HUES6 (cell line): Measurements from ENCODE around the gene BCAS3.

Experiments
- H3K27ac ChIP-seq: 2 replicates; pipeline ENCODE4 v1.7.0; 2013; ENCODE audit warnings: low read depth, mild to moderate bottlenecking, low read length, inconsistent platforms
- H3K27me3 ChIP-seq: 2 replicates; pipeline ENCODE4 v1.6.1; 2013; ENCODE audit warnings: low read length; ENCODE audit not compliant: control insufficient read depth, insufficient read depth
- H3K36me3 ChIP-seq: 2 replicates; pipeline ENCODE4 v1.6.1; 2013; ENCODE audit warnings: low read length; ENCODE audit not compliant: control insufficient read depth, insufficient read depth
- H3K4me1 ChIP-seq: 2 replicates; pipeline ENCODE4 v1.6.1; 2013; ENCODE audit warnings: low read length; ENCODE audit not compliant: control insufficient read depth, insufficient read depth
- H3K4me3 ChIP-seq: 2 replicates; pipeline ENCODE4 v1.5.1; 2013; ENCODE audit warnings: low read depth, low read length
- H3K9ac ChIP-seq: one replicate; pipeline ENCODE4 v1.6.1; 2013; ENCODE audit warnings: mild to moderate bottlenecking, low read length
- H3K9me3 ChIP-seq: 2 replicates; pipeline ENCODE4 v1.6.1; 2013; ENCODE audit warnings: low read depth, low read length; ENCODE audit not compliant: control insufficient read depth, insufficient read depth

Gene BCAS3

DNA sequence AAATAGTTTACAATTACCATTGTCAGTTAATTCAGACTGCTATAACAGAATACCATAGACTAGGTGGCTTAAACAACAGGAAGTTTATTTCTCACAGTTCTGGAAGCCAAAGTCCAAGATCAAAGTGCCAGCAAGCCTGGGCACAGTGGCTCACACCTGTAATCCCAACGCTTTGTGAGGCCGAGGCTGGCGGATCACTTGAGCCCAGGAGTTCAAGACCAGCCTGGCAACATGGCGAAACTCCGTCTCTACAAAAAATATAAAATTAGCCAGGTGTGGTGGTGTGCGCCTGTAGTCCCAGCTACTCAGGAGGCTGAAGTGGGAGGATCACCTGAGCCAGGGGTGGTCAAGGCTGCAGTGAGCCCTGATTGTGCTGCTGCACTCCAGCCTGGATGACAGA is 650.7 kb downstream of the BCAS3 start:
- no peaks in the 10 kb centered on the region for H3K36me3 ChIP-seq
- no peak overlapping the region for H3K27ac ChIP-seq
- no peak overlapping the region for H3K9ac ChIP-seq
- H3K4me3 ChIP-seq, result no peak overlapping the region
- H3K9me3 ChIP-seq, result no peaks in the 10 kb centered on the region
- peaks cover 9% of the 10 kb centered on the region for H3K4me1 ChIP-seq
- no peaks in the 10 kb centered on the region; the same call in 1 of the 2 replicates for H3K27me3 ChIP-seq

DNA sequence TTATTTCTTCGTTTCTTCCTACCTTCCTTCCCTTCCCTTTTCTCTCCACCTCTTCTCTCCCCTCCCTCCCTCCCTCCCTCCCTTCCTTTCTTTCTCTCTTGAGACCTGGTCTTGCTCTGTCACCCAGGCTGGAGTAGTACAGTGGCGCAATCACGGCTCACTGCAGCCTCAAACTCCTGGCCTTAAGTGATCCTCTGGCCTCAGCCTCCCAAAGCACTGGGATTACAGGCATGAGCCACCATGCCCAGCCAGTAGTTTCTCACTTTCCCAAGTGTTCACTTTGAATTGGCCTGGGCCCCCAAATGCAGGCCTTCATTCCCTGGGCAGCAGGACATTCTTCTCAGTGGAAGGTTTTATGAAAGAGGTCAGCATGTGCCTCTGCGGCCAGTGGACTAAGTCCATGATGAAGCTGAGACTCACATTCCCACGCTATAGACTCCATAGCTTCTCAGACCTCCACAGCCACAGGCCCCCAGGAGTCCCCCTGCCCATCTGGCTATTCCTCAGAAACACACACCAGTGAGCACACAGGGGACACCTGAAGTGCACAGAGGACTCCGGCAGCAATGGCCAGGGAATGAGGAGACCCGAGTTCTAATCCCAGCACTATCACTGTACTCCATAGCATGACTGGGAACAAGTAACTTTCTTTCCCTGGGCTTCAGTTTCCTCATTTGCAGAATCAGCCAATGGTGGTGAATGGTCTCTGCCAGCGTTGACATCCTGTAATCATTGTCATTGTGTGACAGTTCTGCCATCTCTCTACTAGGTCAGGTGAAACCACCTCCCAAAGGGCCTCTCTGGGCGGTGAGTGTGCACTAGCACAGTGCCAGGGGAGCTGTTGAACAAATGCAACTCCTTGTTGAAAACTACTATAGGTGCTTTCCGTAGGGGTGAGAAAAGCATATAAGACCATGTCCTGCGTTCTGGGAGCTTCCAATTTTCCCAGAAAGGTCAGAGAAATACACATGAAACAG is 652.8 kb downstream of the BCAS3 start:
- H3K4me3 ChIP-seq, result no peak overlapping the region

DNA sequence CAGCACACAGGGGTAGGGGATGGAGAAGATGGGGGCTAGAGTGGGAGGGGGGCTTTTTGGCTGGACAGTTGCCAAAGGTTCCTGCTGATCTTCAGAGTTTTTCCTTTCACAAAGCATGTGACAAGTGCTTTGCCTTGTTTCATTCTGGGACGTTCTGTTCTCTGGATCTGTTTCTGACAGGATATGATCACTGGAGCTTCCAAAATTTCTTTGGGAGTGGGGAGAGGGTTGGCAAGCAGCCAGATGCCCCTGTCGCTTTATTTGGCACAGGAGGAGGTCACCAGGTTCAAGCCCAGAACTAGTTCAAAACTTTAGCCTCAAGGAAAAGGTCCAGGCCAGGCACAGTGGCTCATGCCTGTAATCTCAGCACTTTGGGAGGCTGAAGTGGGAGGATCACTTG is 653.5 kb downstream of the BCAS3 start:
- Histone ChIP-seq H3K4me3 (no peak overlapping the region), H3K27ac (no peak overlapping the region), H3K9ac (no peak overlapping the region), H3K36me3 (no peaks in the 10 kb centered on the region), H3K9me3 (no peaks in the 10 kb centered on the region), H3K27me3 (no peaks in the 10 kb centered on the region; the same call in 1 of the 2 replicates), H3K4me1 (no peaks in the 10 kb centered on the region; the same call in 1 of the 2 replicates)

More for the DNA sequence above, 652.8 kb downstream of the BCAS3 start:
- Histone ChIP-seq H3K9me3 (no peaks in the 10 kb centered on the region), H3K27me3 (no peaks in the 10 kb centered on the region; the same call in 1 of the 2 replicates), H3K27ac (no peak overlapping the region), H3K36me3 (no peaks in the 10 kb centered on the region), H3K9ac (no peak overlapping the region), H3K4me1 (no peaks in the 10 kb centered on the region; the same call in 1 of the 2 replicates)

DNA sequence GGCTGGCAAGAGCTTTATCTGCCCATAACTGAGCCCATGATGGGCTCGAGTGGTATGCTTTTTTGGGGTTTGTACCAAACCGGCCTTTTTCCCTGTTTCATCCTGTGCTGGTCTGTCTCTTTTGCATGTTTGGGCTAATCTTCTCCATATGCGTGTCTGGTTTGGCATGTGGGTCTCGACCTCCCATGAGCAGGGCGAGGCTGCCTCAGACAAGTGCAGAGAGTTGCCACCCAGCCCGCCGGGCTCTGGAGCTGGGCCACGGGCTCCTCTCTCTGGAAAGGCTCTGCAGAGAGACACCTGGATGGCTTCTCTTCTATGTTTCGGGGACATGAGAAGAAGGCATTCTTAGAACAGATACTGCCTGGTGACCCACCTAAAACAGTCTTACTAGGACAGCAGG is 654.2 kb downstream of the BCAS3 start:
- Histone ChIP-seq H3K36me3 (no peaks in the 10 kb centered on the region), H3K27ac (no peak overlapping the region), H3K4me3 (no peak overlapping the region), H3K9me3 (no peaks in the 10 kb centered on the region), H3K9ac (no peak overlapping the region), H3K27me3 (no peaks in the 10 kb centered on the region; the same call in 1 of the 2 replicates), H3K4me1 (no peaks in the 10 kb centered on the region)

DNA sequence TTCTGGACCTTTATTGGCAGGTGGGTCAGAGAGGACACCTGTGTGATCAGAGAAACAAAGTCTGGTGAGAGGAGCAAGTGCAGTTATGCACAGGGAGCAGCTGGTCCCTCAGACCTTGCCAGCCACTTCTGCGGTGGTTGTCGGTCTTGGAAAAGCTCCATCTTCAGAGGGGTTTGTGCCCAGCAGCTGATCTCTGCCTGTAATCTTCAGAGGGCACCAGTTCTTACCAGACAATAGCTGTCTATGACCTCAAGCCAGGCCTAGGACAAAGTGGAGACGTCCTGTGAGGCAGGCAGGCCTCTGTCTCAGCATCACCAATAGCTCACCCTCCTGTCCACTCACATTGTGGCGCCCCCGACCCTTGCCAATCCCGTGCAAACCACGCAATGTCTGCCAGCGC is 655.5 kb downstream of the BCAS3 start:
- no peaks in the 10 kb centered on the region for H3K9me3 ChIP-seq
- H3K27me3 ChIP-seq, result no peaks in the 10 kb centered on the region; the same call in 1 of the 2 replicates
- no peaks in the 10 kb centered on the region for H3K36me3 ChIP-seq
- no peak overlapping the region for H3K4me3 ChIP-seq
- peaks cover 10% of the 10 kb centered on the region for H3K4me1 ChIP-seq
- H3K9ac ChIP-seq, result no peak overlapping the region
- H3K27ac ChIP-seq, result no peak overlapping the region

DNA sequence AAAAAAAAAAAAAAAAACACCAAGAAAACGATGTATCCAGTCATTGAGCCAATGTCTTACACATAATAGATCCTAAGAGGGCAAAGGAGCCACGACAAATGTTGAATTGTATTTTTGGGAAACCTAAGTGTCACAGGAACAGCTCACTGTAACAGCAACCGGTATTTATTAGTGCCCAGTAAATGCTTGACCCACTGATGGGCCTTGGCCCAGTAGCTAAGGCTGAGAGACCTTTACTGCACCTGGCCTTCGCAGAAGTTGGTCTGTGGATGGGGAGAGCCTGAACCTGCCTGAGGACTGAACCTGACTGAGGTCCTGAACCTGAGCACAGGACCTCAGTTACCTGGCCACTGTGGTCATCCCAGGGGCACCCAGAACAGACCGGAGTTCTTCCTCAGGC is 657.0 kb downstream of the BCAS3 start:
- H3K9me3 ChIP-seq, result no peaks in the 10 kb centered on the region
- no peaks in the 10 kb centered on the region; the same call in 1 of the 2 replicates for H3K27me3 ChIP-seq
- H3K27ac ChIP-seq, result no peak overlapping the region

DNA sequence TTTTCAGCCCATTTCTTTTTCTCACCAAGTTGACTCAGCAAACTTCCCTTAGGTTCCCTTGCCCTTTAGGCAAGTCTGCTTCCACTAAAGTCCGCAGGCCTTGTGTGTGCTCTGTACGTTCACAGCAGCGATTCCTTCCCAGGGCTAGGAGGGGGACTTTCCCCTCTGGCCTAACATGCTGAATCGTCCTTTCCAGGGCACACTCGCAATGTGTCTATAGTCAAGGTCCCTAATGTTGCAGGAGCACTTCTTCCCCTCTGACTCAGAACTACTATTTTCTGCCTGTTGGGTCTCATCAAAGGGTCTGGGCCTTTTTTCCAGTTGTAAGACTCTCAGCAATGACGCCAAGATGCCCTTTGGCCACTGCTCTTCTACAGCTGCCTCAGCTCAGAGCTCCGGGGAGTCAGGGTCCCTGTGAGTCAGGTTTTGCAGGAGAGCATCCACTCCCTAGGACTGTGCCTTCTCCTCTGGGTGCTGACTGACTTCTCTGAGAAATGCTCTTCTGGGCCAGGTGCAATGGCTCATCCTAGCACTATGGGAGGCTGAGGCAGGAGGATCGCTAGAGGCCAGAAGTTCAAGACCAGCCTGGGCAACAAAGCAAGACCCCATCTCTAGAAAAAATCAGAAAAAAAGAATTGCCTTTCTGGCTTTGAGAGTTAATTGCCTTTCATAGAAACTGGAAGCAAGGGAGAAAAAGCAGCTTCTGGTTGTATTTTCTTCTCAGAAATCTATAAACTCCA is 657.6 kb downstream of the BCAS3 start:
- Histone ChIP-seq H3K27me3 (no peaks in the 10 kb centered on the region), H3K36me3 (no peaks in the 10 kb centered on the region), H3K9me3 (no peaks in the 10 kb centered on the region), H3K9ac (no peak overlapping the region), H3K27ac (no peak overlapping the region), H3K4me3 (no peak overlapping the region), H3K4me1 (peaks cover 11% of the 10 kb centered on the region)

More for the DNA sequence above, 657.0 kb downstream of the BCAS3 start:
- H3K4me3 ChIP-seq, result no peak overlapping the region
- no peak overlapping the region for H3K9ac ChIP-seq
- H3K4me1 ChIP-seq, result peaks cover 10% of the 10 kb centered on the region
- no peaks in the 10 kb centered on the region for H3K36me3 ChIP-seq

DNA sequence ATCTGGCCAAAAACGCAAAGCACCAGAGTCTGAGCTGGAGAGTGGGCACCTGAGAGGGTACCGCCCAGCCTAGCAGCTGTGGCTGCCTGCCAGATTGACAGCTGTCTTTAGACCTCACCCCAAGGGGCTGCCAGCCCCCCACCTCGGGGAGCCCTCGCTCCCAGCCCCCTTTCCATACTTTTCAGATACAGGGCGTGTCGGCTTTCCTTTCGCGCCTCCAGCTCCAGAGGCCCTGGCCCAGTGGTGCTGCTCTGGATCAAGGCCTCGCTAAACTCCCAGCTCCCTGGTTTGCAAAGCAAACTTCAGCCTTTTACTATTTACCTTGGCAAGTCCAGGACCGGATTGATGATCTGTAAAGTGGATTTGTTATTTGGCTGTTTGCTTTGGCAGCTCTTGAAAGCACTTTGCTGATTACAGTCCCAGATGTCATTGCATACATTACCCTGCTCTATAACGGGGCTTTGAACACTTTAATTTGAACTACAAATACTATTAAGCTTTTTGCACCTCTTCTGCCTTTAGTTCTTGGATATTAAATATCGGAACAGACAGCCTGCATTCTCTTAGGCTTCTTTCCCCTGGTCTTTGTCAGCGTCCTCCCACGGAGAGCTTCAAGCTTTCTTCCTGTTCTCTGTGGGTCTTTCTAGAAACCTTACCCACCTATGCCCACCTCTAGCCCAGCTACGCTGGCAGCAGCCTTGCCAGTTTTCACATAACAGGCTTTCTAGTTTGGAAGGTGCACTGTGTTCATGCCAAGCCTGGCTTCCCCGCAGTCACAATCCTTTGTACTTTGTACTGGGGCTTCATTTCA is 658.4 kb downstream of the BCAS3 start:
- peaks cover 14% of the 10 kb centered on the region for H3K4me1 ChIP-seq
- H3K4me3 ChIP-seq, result no peak overlapping the region
- no peak overlapping the region for H3K27ac ChIP-seq
- H3K27me3 ChIP-seq, result no peaks in the 10 kb centered on the region
- no peaks in the 10 kb centered on the region for H3K9me3 ChIP-seq
- no peaks in the 10 kb centered on the region for H3K36me3 ChIP-seq
- no peak overlapping the region for H3K9ac ChIP-seq

DNA sequence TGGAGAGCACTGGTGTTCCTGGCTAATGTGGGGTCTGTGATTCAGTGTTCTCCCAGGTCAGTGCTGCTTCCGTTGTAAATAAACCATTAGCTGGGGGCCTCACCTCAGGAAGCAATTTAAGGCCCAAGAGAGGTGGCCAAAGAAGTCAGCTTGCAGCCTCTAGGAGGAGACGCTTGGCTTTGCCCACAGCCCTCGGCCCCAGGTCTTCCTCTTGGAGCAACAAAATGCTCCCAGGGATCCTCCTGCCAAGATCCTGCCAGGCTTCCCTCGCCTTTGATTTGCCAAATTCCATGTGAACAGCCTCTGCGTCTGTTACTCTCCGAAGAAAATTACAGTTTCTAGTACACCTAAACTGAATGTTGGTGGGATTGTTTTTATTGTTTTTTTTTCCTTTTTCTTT is 659.6 kb downstream of the BCAS3 start:
- Histone ChIP-seq H3K4me1 (peaks cover 14% of the 10 kb centered on the region), H3K36me3 (no peaks in the 10 kb centered on the region), H3K27ac (no peak overlapping the region), H3K9me3 (no peaks in the 10 kb centered on the region), H3K4me3 (no peak overlapping the region), H3K9ac (no peak overlapping the region), H3K27me3 (no peaks in the 10 kb centered on the region)

DNA sequence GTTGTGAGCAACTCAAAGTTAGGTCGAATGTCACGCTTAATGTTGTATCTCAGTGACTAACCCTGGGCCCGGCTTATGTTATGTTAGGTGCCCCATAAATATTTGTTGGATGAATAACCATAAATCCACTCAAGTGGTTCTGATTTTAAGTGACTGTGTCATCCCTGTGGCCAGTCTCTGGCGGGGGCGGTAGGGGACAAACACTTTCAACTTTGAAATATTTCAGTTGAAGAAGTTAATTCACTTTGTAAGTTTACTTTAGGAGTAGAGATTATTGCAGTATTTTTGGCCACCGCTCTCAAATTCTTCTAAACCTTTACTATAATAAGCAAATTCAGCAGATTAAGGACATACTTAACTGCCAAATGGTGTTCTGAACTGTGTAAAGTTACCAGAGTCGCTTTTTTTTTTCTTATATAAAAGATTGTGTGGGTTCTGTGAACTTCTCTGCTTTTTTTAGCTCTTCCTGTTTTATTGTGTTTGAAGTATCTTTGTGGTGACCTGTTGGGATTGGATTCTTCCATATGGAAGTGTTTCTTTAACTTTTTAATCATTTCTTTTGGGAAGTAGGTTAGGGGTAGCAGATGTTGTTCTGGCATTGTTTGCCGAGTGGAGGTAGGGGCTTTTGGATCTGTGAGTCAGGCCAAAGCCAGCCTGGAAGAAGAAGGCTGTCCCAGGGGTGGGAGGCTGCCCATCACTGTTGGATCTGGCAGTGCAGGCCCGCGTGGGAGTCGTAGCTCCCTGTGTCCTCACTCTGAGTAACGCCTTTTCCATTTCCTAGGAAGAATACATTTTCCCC is 660.5 kb downstream of the BCAS3 start:
- Histone ChIP-seq H3K9ac (no peak overlapping the region), H3K27ac (no peak overlapping the region), H3K36me3 (no peaks in the 10 kb centered on the region), H3K9me3 (no peaks in the 10 kb centered on the region), H3K4me3 (no peak overlapping the region), H3K4me1 (peaks cover 14% of the 10 kb centered on the region), H3K27me3 (no peaks in the 10 kb centered on the region)
